Psoas muscle (tissue), 8 donors: Measurements from ENCODE around the gene RRN3. TPM values are rescaled to one million over a fixed set of nuclear protein-coding genes. Genes with fewer than 3 reads are reported as not detected.
A peak's percentile ranks its signal among the peaks of the same experiment; 100 is the strongest.
"Not testable (repeated sequence)": the region's sequence is repeated elsewhere in the genome, so short reads cannot be mapped to it uniquely, and the experiment has no call there.

ENCODE experiments used
- ATAC-seq, 4 donors: fragments of 200-7000 bp; cut with Tn5 transposase; one replicate each; pipeline ENCODE4 v1.9.1; 2020; ENCODE audit warnings: moderate library complexity in 3 of 4, mild to moderate bottlenecking in 2 of 4
- DNase-seq, 2 donors: peaks; one replicate each; pipeline ENCODE4 v3.0.0-alpha.2; 2020
- H3K27ac ChIP-seq: fragments of 200-600 bp; one replicate; pipeline ENCODE4 v1.8.0; 2022
- H3K27me3 ChIP-seq, 3 donors: fragments of 200-600 bp in 1 of 3; one replicate each; pipeline versions ENCODE4 v1.6.1 to v1.8.0; 2013 to 2022; ENCODE audit warnings: low read length in 2 of 3, mild to moderate bottlenecking in 2 of 3, moderate library complexity in 1 of 3; ENCODE audit not compliant: insufficient read depth in 3 of 3
- H3K36me3 ChIP-seq, 2 donors: fragments of 200-600 bp in 1 of 2; one replicate each; pipeline versions ENCODE4 v1.6.1 to v1.8.0; 2013 to 2022; ENCODE audit warnings: low read depth in 1 of 2, mild to moderate bottlenecking in 1 of 2, moderate library complexity in 1 of 2; ENCODE audit not compliant: insufficient read depth in 1 of 2
- H3K4me1 ChIP-seq: fragments of 200-600 bp; one replicate; pipeline ENCODE4 v1.8.0; 2022
- H3K4me3 ChIP-seq: fragments of 200-600 bp; one replicate; pipeline ENCODE4 v1.8.0; 2022; ENCODE audit warnings: mild to moderate bottlenecking
- H3K9me3 ChIP-seq: fragments of 200-600 bp; one replicate; pipeline ENCODE4 v1.8.0; 2022
- WGBS, 3 donors: extraction: QIAGEN DNeasy Blood & Tissue Kit; methylation state at CpG; one replicate each; pipeline versions ENCODE4 v1.1.6 to v1.1.7; 2013; 5-methylcytosine and 5-hydroxymethylcytosine counted together
- intact Hi-C, 2 donors: fragments of 100-400 bp; cut with DNase I; formaldehyde crosslinking; loops; one replicate each; pipeline versions ENCODE4 v1.11.0 to v1.14.2; 2022
- polyA plus RNA-seq, 3 donors: library from polyadenylated mRNA; stranded (reverse); fragments of 200-250 nt; gene quantifications; one replicate each; pipeline ENCODE4 v1.2.3, GENCODE V29; 2013
- total RNA-seq, 4 donors: library from RNA; stranded (reverse); fragmentation: NEBNext Ultra II Directional in 2 of 4; extraction: Animal tissue kit (Norgen Biotek cat#: 25700) in 2 of 4; gene quantifications; one replicate each; pipeline versions ENCODE4 v1.2.1 to v1.2.4, GENCODE V29; 2021 to 2023
- TF ChIP-seq, protein P1 (sequence below): fragments of 200-600 bp; IDR thresholded peaks from one replicate; pipeline ENCODE4 v1.8.0; 2022; ENCODE audit warnings: antibody characterized with exemption
- donor health status: healthy with polysubstance abuse.
- donor health status: DM: no; HTN: no; CAD: no; lungs with moderate emphysema.
- donor health status: Bipolar disorder and iron deficiency.
- donor health status: healthy.
- donor health status: DM: yes; HTN: yes; CAD: no.
- donor health status: DM: no; HTN: no; CAD: no.
- donor health status: DM: no; HTN: no; CAD: no.
- donor health status: DM: yes; HTN: yes; CAD: no.

The RRN3 gene
- total and polyA plus RNA-seq, 7 donors, result 19.9 to 54.9 (median 49.5) TPM

- intact Hi-C loops, H3K4me3 ChIP-seq, H3K27me3 ChIP-seq, DNase-seq, H3K9me3 ChIP-seq, H3K4me1 ChIP-seq, ATAC-seq: not testable (repeated sequence)
- 21 to 70% (median 52%) methylated on average over 1 of the region's 1 CpG for WGBS, 3 donors
- H3K36me3 ChIP-seq, result peaks cover 0 to 38% of the 10 kb centered on the region in 2 donors
- peak overlapping the region; percentile 52 for H3K27ac ChIP-seq
Observed at GRCh38 chr16:15024858-15025199, 69.2 kb downstream of the RRN3 start.

GRCh38 chr16:15023381-15024077, 70.5 kb downstream of the RRN3 start:
- DNase-seq, H3K27me3 ChIP-seq, H3K4me3 ChIP-seq, H3K4me1 ChIP-seq, intact Hi-C loops, H3K9me3 ChIP-seq: not testable (repeated sequence)
- Histone ChIP-seq H3K27ac (peak overlapping the region; percentile 52), H3K36me3 (peaks cover 5 to 38% of the 10 kb centered on the region in 2 donors)
- ATAC-seq, result peak; percentile 7 to 35 (median 29)
- WGBS, 3 donors, result 85 to 91% (median 86%) methylated on average over 13 of the region's 13 CpGs

- DNase-seq, intact Hi-C loops, H3K27me3 ChIP-seq, H3K4me3 ChIP-seq, H3K4me1 ChIP-seq, H3K9me3 ChIP-seq: not testable (repeated sequence)
- ATAC-seq, result peak; percentile 43 to 60 (median 54)
- H3K27ac ChIP-seq, result peak overlapping the region; percentile 37
- 31 to 43% (median 34%) methylated on average over 4 of the region's 4 CpGs for WGBS, 3 donors
- peaks cover 5 to 43% of the 10 kb centered on the region in 2 donors for H3K36me3 ChIP-seq
- TF ChIP-seq, protein P1, sequence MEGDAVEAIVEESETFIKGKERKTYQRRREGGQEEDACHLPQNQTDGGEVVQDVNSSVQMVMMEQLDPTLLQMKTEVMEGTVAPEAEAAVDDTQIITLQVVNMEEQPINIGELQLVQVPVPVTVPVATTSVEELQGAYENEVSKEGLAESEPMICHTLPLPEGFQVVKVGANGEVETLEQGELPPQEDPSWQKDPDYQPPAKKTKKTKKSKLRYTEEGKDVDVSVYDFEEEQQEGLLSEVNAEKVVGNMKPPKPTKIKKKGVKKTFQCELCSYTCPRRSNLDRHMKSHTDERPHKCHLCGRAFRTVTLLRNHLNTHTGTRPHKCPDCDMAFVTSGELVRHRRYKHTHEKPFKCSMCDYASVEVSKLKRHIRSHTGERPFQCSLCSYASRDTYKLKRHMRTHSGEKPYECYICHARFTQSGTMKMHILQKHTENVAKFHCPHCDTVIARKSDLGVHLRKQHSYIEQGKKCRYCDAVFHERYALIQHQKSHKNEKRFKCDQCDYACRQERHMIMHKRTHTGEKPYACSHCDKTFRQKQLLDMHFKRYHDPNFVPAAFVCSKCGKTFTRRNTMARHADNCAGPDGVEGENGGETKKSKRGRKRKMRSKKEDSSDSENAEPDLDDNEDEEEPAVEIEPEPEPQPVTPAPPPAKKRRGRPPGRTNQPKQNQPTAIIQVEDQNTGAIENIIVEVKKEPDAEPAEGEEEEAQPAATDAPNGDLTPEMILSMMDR, result peak; percentile 31
Observed at GRCh38 chr16:15022194-15022593, 71.9 kb downstream of the RRN3 start.

GRCh38 chr16:15021429-15021828, 72.6 kb downstream of the RRN3 start:
- H3K9me3 ChIP-seq, H3K4me3 ChIP-seq, H3K27me3 ChIP-seq, intact Hi-C loops, DNase-seq: not testable (repeated sequence)
- H3K27ac ChIP-seq, result peak overlapping the region; percentile 37
- ATAC-seq, result peak; percentile 31 to 69 (median 57)
- peaks cover 14% of the 10 kb centered on the region for H3K4me1 ChIP-seq
- peaks cover 5 to 47% of the 10 kb centered on the region in 2 donors for H3K36me3 ChIP-seq
- WGBS, 3 donors, result 45 to 71% (median 51%) methylated on average over 7 of the region's 7 CpGs

- WGBS, 3 donors, result 10 to 25% (median 11%) methylated on average over 4 of the region's 4 CpGs
- H3K9me3 ChIP-seq, H3K4me3 ChIP-seq, H3K27me3 ChIP-seq, intact Hi-C loops: not testable (repeated sequence)
- ATAC-seq (peak; percentile 83 to 86 (median 84)), DNase-seq (peak; percentile 61 to 77)
- peak overlapping the region; percentile 83 for H3K27ac ChIP-seq
- peaks cover 5 to 27% of the 10 kb centered on the region in 2 donors for H3K36me3 ChIP-seq
- peaks cover 25% of the 10 kb centered on the region for H3K4me1 ChIP-seq
Observed at GRCh38 chr16:15016951-15017580, 77.0 kb downstream of the RRN3 start.

GRCh38 chr16:15016354-15016753, 77.7 kb downstream of the RRN3 start:
- Histone ChIP-seq H3K4me1 (peaks cover 25% of the 10 kb centered on the region), H3K36me3 (peaks cover 5 to 28% of the 10 kb centered on the region in 2 donors), H3K27ac (peak overlapping the region; percentile 83)
- WGBS, 3 donors, result 45 to 69% (median 46%) methylated on average over 4 of the region's 4 CpGs
- H3K27me3 ChIP-seq, H3K9me3 ChIP-seq, DNase-seq, intact Hi-C loops, H3K4me3 ChIP-seq: not testable (repeated sequence)
- peak in 2 of 4 donors; percentile 7 to 11 for ATAC-seq

DNA sequence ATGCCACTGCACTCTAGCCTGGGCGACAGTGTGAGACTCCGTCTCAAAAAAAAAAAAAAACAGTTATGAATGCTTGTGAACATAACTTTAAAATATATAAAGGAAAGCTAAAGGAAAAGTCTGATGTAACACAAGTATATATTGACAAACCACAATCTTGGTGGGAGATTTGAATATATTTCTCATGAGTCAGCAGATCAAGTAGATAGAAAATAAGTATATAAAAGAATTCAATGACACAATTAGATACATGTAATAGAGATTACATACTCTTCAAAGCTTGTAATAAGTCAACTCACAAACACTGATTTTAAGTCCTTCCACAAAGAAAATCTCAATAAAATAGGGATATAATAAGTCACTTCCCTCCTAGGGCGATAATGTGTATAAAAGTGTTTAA, 78.4 kb downstream of the RRN3 start:
- Histone ChIP-seq H3K27ac (peak overlapping the region; percentile 83), H3K4me1 (peaks cover 25% of the 10 kb centered on the region), H3K36me3 (peaks cover 5 to 33% of the 10 kb centered on the region in 2 donors)
- H3K4me3 ChIP-seq, ATAC-seq, DNase-seq, H3K9me3 ChIP-seq, intact Hi-C loops, H3K27me3 ChIP-seq: not testable (repeated sequence)
- 93 to 98% (median 98%) methylated on average over 3 of the region's 3 CpGs for WGBS, 3 donors

GRCh38 chr16:15012941-15013340, 81.1 kb downstream of the RRN3 start:
- not testable (repeated sequence) for ATAC-seq, H3K9me3 ChIP-seq
- peak in 1 of 2 donors; percentile 25 for DNase-seq

More at GRCh38 chr16:15012941-15013340, 81.1 kb downstream of the RRN3 start:
- intact Hi-C loops, result loop anchor here in 1 of 2 donors (5.0 kb wide), 1 partner anchor 669 kb away; no protein-coding TSS in a partner anchor
- not testable (repeated sequence) for H3K27ac ChIP-seq, H3K4me3 ChIP-seq, H3K27me3 ChIP-seq
- Histone ChIP-seq H3K36me3 (peaks cover 0 to 37% of the 10 kb centered on the region in 2 donors), H3K4me1 (peaks cover 25% of the 10 kb centered on the region)
- WGBS, 3 donors, result 97 to 98% (median 97%) methylated on average over 10 of the region's 10 CpGs
